B cell (primary cell): ENCODE measurements around the gene RHOBTB1.

Source experiments
- CTCF ChIP-seq: fragments of 200-600 bp; IDR thresholded peaks from one replicate; pipeline ENCODE4 v1.8.0; 2022; ENCODE audit warnings: antibody characterized with exemption, mild to moderate bottlenecking
- EZH2 ChIP-seq: IDR thresholded peaks from 2 replicates; pipeline ENCODE4 v1.6.1; 2012; ENCODE audit warnings: borderline replicate concordance, low read depth, mild to moderate bottlenecking, moderate library complexity, low read length; ENCODE audit not compliant: insufficient read depth, poor library complexity, severe bottlenecking

GRCh38 chr10:60896810-60897209 is 47.2 kb downstream of the RHOBTB1 start:
- TF ChIP-seq CTCF = no peak
- TF ChIP-seq EZH2 = no peak
